SU-DHL-6 (cell line): ENCODE data around the gene HOXD9.

Experiments used
- H2AFZ ChIP-seq: fragments of 200-600 bp; sonication (generic); 2 replicates; pipeline ENCODE4 v1.6.1; 2014; ENCODE audit warnings: low read depth, mild to moderate bottlenecking, moderate library complexity, mixed read lengths, antibody characterized with exemption, low read length; ENCODE audit not compliant: severe bottlenecking
- H3F3A ChIP-seq: fragments of 200-600 bp; shearing (Covaris generic); 2 replicates; pipeline ENCODE4 v1.6.0; 2016; ENCODE audit warnings: antibody characterized with exemption, mild to moderate bottlenecking; ENCODE audit not compliant: insufficient read depth
- H3K27ac ChIP-seq: fragments of 200-600 bp; sonication (generic); 2 replicates; pipeline ENCODE4 v1.5.1; 2016; ENCODE audit warnings: low read depth, mild to moderate bottlenecking, low read length, moderate library complexity, mixed read lengths
- H3K27me3 ChIP-seq: fragments of 200-600 bp; sonication (generic), shearing (Covaris generic); 2 replicates; pipeline ENCODE4 v1.6.0; 2014; ENCODE audit warnings: mild to moderate bottlenecking, low read length
- H3K36me3 ChIP-seq: fragments of 200-600 bp; sonication (generic); 2 replicates; pipeline ENCODE4 v1.6.1; 2014; ENCODE audit warnings: mild to moderate bottlenecking, low read length, mixed read lengths
- H3K4me2 ChIP-seq: fragments of 300-600, 200-600 bp; shearing (Covaris generic), sonication (generic); 2 replicates; pipeline ENCODE4 v1.6.0; 2014; ENCODE audit warnings: low read length, low read depth, mild to moderate bottlenecking; ENCODE audit not compliant: poor library complexity, severe bottlenecking
- H3K4me3 ChIP-seq: fragments of 200-600 bp; sonication (generic); 2 replicates; pipeline ENCODE4 v1.5.1; 2014; ENCODE audit warnings: antibody characterized with exemption, low read length, mild to moderate bottlenecking, mixed read lengths; ENCODE audit not compliant: insufficient read depth, poor library complexity, severe bottlenecking
- H3K79me2 ChIP-seq: fragments of 200-600 bp; sonication (generic); 2 replicates; pipeline ENCODE4 v1.6.1; 2014; ENCODE audit warnings: mild to moderate bottlenecking, low read length, moderate library complexity; ENCODE audit not compliant: insufficient read depth
- H3K9ac ChIP-seq: fragments of 200-600 bp; sonication (generic); 2 replicates; pipeline ENCODE4 v1.7.0; 2014; ENCODE audit warnings: mild to moderate bottlenecking, low read length
- H3K9me2 ChIP-seq: fragments of 200-600 bp; sonication (generic); replicated peaks from 2 replicates; pipeline ENCODE4 v1.6.1; 2014; ENCODE audit warnings: low read length; ENCODE audit not compliant: insufficient read depth
- H3K9me3 ChIP-seq: fragments of 200-600 bp; sonication (generic); 2 replicates; pipeline ENCODE4 v1.6.1; 2014; ENCODE audit warnings: low read length, mixed read lengths; ENCODE audit not compliant: insufficient read depth
- H4K20me1 ChIP-seq: fragments of 200-600 bp; sonication (generic); 2 replicates; pipeline ENCODE4 v1.6.1; 2014; ENCODE audit warnings: low read depth, mild to moderate bottlenecking, antibody characterized with exemption, low read length, moderate library complexity, mixed read lengths
- EZH2phosphoT487 ChIP-seq: fragments of 200-600 bp; sonication (generic), shearing (Covaris generic); conservative IDR thresholded peaks from 2 replicates; pipeline ENCODE4 v1.6.1; 2018; ENCODE audit warnings: mild to moderate bottlenecking, antibody characterized with exemption, low read length, moderate library complexity, mixed read lengths
- TF ChIP-seq, protein P1 (sequence below): fragments of 200-600 bp; sonication (generic); IDR thresholded peaks from one replicate; pipeline ENCODE4 v1.5.1; 2017; ENCODE audit warnings: antibody characterized with exemption, mild to moderate bottlenecking, low read length, moderate library complexity; ENCODE audit not compliant: insufficient read depth, poor library complexity, severe bottlenecking

HOXD9 gene

DNA sequence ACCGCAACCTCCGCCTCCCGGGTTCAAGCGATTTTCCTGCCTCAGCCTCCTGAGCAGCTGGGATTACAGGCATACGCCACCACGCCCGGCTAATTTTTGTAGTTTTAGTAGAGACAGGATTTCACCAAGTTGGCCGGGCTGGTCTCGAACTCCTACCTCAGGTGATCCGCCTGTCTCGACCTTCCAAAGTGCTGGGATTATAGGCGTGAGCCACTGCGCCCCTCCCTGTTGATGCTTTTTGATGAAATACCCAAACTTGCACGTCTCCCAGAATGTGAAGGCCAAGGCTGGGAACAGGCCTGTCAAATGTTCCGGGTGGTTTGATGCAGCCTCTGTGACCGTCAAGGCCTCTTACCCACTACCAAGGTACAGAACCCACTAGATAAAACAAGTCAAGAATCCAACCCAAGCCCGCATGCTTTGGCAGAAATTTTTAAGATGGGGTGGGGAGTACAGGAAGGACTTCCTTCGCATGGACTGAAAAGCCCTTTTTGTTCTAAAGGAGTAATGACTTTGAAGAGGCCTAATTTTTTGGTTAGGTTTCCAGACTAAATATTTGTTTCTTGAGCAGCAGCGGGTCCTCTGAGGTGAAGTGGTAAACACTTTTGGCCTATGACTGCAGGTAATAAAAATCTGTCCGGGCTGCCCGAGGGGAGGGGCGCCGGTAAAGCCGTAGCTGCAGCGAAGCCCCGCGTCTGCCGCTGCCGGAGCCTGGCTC, 35.0 kb upstream of the HOXD9 start:
- Histone ChIP-seq H3K79me2 (no peaks in the 10 kb centered on the region), H3K4me2 (no peak overlapping the region), H2AFZ (no peak overlapping the region), H3K27ac (no peak overlapping the region), H3K9me2 (no peaks in the 10 kb centered on the region), H4K20me1 (no peaks in the 10 kb centered on the region), H3K4me3 (no peak overlapping the region), H3F3A (no peaks in the 10 kb centered on the region), H3K9me3 (no peaks in the 10 kb centered on the region), H3K27me3 (no peaks in the 10 kb centered on the region), H3K9ac (no peak overlapping the region), H3K36me3 (no peaks in the 10 kb centered on the region)
- TF ChIP-seq, protein P1, sequence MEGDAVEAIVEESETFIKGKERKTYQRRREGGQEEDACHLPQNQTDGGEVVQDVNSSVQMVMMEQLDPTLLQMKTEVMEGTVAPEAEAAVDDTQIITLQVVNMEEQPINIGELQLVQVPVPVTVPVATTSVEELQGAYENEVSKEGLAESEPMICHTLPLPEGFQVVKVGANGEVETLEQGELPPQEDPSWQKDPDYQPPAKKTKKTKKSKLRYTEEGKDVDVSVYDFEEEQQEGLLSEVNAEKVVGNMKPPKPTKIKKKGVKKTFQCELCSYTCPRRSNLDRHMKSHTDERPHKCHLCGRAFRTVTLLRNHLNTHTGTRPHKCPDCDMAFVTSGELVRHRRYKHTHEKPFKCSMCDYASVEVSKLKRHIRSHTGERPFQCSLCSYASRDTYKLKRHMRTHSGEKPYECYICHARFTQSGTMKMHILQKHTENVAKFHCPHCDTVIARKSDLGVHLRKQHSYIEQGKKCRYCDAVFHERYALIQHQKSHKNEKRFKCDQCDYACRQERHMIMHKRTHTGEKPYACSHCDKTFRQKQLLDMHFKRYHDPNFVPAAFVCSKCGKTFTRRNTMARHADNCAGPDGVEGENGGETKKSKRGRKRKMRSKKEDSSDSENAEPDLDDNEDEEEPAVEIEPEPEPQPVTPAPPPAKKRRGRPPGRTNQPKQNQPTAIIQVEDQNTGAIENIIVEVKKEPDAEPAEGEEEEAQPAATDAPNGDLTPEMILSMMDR, result no peak
- no peak for TF ChIP-seq EZH2phosphoT487

DNA sequence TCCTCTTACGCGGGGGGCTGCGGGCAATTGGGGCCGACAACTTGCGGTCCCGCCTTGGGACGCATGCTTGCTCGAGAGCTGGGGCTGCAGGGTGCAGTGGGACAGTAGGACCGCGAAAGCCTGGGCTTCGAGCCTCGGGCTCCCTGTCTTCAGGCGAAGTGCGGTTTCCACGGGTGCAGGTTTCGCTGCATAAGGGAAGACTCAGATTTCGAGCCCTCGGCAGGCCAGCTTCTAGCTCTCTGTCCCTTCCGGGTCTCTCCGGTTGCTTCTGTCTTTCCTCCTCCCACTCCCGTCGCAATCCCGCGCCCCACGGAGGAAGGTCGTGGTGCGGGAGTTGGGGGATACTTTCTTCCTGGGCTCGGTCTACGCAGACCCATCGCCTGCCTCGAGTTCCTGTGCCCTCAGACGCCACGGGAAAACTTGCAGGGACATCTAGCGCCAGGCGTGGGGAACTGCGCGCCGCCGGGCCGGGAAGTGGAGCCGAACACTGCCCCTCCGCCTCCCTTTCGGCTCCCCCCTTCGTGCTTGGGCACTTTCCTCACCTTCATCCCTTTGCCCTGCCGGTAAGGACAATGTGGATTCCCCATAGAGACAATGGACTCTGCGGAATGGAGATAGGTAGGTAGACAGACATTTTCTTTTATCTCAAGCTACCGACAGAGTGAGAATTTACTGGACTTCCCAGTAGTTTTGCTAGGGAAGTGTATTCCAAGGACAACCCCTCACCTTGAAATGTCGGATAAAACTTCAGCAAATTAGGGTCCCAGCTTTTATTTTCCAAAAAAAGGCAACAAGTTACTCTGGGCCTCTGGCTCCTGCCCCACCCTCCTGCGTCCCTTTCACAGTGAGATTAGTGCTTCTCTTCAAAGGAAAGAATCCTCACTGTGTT, 34.2 kb upstream of the HOXD9 start:
- Histone ChIP-seq H3K9me2 (no peaks in the 10 kb centered on the region), H3K27ac (no peak overlapping the region), H3K27me3 (no peaks in the 10 kb centered on the region), H3K9ac (no peak overlapping the region), H2AFZ (no peak overlapping the region), H3K9me3 (no peaks in the 10 kb centered on the region), H3F3A (no peaks in the 10 kb centered on the region), H4K20me1 (no peaks in the 10 kb centered on the region), H3K36me3 (no peaks in the 10 kb centered on the region), H3K79me2 (no peaks in the 10 kb centered on the region), H3K4me2 (no peak overlapping the region), H3K4me3 (no peak overlapping the region)
- no peak for TF ChIP-seq EZH2phosphoT487

DNA sequence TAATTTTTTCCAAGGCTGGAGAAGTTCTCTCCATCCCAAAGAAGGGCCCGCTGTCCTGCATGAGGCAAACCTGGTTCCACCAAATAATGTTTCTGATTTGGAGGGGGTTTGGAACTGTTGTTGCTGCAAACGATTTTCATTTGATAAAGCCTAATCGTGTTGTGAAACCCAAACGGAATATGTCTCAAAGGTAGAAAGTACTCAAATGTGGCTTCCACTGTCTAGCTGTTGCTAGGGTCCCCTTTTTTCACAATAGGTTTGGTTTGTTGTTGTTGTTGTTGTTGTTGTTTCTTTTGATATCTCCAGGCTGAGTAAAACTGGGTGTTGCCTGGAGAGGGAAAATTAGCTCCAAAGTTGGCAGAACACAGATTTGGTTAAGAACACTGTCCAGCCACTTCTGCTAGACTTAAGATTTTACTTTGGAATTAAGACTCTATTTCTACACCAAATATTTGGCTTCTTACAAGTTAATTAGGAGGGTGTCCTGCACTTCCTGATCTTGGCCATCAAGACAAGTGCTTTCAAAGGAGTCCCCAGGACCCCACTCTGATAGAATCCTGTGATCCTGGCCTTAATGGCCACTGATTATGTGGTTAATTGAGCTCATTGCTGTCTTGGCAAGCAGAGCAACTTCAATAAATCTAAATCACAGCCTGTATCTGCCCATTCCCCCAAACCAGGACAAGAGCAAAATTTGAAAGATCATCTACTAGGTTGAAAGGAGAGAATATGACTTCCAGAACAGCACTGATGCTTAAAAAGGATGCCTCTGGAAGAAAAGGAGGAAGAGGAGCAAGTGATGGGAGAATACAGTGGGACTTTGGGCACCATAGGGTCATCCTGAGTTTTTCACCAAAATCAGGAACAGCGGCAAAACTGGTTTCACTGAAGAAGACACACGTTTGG, 33.3 kb upstream of the HOXD9 start:
- Histone ChIP-seq H3K36me3 (no peaks in the 10 kb centered on the region), H3K9me2 (no peaks in the 10 kb centered on the region), H3K4me3 (no peak overlapping the region), H2AFZ (no peak overlapping the region), H4K20me1 (no peaks in the 10 kb centered on the region), H3F3A (no peaks in the 10 kb centered on the region), H3K27ac (no peak overlapping the region), H3K9me3 (no peaks in the 10 kb centered on the region), H3K9ac (no peak overlapping the region), H3K79me2 (no peaks in the 10 kb centered on the region), H3K27me3 (no peaks in the 10 kb centered on the region), H3K4me2 (no peak overlapping the region)
- TF ChIP-seq EZH2phosphoT487, result no peak
- TF ChIP-seq, protein P1, result no peak
